GM18502 (cell line): ENCODE data around the gene NFIB.
A peak's percentile ranks its signal among the peaks of the same experiment; 100 is the strongest.

Experiments used
- ATAC-seq: cut with Tn5 transposase; IDR thresholded peaks from one replicate; pipeline ENCODE4 v1.9.1; 2021; ENCODE audit warnings: mild to moderate bottlenecking; ENCODE audit not compliant: unreplicated experiment, poor library complexity

The NFIB gene

GRCh38 chr9:14313951-14314423 is at the start of gene NFIB:
NFIB (minus strand) TSS chr9:14314141; CDS start chr9:14313511, 630 bp downstream.
- no peak for ATAC-seq

- ATAC-seq: no peak
Observed at GRCh38 chr9:14362175-14362574, 48.2 kb upstream of the NFIB start.

- ATAC-seq: no peak
Observed at GRCh38 chr9:14361074-14361473, 47.1 kb upstream of the NFIB start.

- no peak for ATAC-seq
Observed at GRCh38 chr9:14358523-14358922, 44.6 kb upstream of the NFIB start.

GRCh38 chr9:14356351-14357265 is 42.7 kb upstream of the NFIB start:
- no peak for ATAC-seq

GRCh38 chr9:14354201-14354600 is 40.3 kb upstream of the NFIB start:
- ATAC-seq: no peak

GRCh38 chr9:14353222-14354056 is 39.5 kb upstream of the NFIB start:
- ATAC-seq: peak; percentile 92

GRCh38 chr9:14352503-14352902 is 38.6 kb upstream of the NFIB start:
- no peak for ATAC-seq

GRCh38 chr9:14351221-14351836 is 37.4 kb upstream of the NFIB start:
- no peak for ATAC-seq

- ATAC-seq: no peak
Observed at GRCh38 chr9:14350754-14351153, 36.8 kb upstream of the NFIB start.

- no peak for ATAC-seq
Observed at GRCh38 chr9:14350349-14350728, 36.4 kb upstream of the NFIB start.

GRCh38 chr9:14349447-14350348 is 35.8 kb upstream of the NFIB start:
- no peak for ATAC-seq

- no peak for ATAC-seq
Observed at GRCh38 chr9:14349146-14349446, 35.2 kb upstream of the NFIB start.

- no peak for ATAC-seq
Observed at GRCh38 chr9:14348373-14349145, 34.6 kb upstream of the NFIB start.

GRCh38 chr9:14348123-14348372 is 34.1 kb upstream of the NFIB start:
- no peak for ATAC-seq

- ATAC-seq: no peak
Observed at GRCh38 chr9:14347406-14348122, 33.6 kb upstream of the NFIB start.

GRCh38 chr9:14346811-14347405 is 33.0 kb upstream of the NFIB start:
- no peak for ATAC-seq

- no peak for ATAC-seq
Observed at GRCh38 chr9:14346231-14346791, 32.4 kb upstream of the NFIB start.
